ENCODE measurements around the gene MAP3K5.

Gene MAP3K5

GRCh38 chr6:136534268-136534667 is 258.0 kb downstream of the MAP3K5 start:
- no peak for DNase-seq (ENCODE audit: low spot score)
- TF ChIP-seq CTCF (IDR thresholded peaks at IDR 0.05; ENCODE audit: borderline replicate concordance, control extremely low read depth, extremely low read depth, insufficient read depth, missing control alignments): no peak
- in situ Hi-C loops (cut with MboI; ENCODE audit: low sequenced_read_pairs, unreplicated experiment): no loop called here

GRCh38 chr6:136533487-136533886 is 258.8 kb downstream of the MAP3K5 start:
- no peak for DNase-seq (ENCODE audit: low spot score)
- no peak for TF ChIP-seq CTCF (IDR thresholded peaks at IDR 0.05; ENCODE audit: borderline replicate concordance, control extremely low read depth, extremely low read depth, insufficient read depth, missing control alignments)
- in situ Hi-C loops (cut with MboI; ENCODE audit: low sequenced_read_pairs, unreplicated experiment): no loop called here

- in situ Hi-C loops (cut with MboI; ENCODE audit: low sequenced_read_pairs, unreplicated experiment): no loop called here
- TF ChIP-seq CTCF (IDR thresholded peaks at IDR 0.05; ENCODE audit: borderline replicate concordance, control extremely low read depth, extremely low read depth, insufficient read depth, missing control alignments): no peak
Observed at GRCh38 chr6:136532030-136532429, 260.2 kb downstream of the MAP3K5 start.

GRCh38 chr6:136529710-136530109 is 262.6 kb downstream of the MAP3K5 start:
- TF ChIP-seq CTCF (IDR thresholded peaks at IDR 0.05; ENCODE audit: borderline replicate concordance, control extremely low read depth, extremely low read depth, insufficient read depth, missing control alignments): no peak
- in situ Hi-C loops (cut with MboI; ENCODE audit: low sequenced_read_pairs, unreplicated experiment): no loop called here
- no peak for DNase-seq (ENCODE audit: low spot score)

More at GRCh38 chr6:136532030-136532429, 260.2 kb downstream of the MAP3K5 start:
- DNase-seq (ENCODE audit: low spot score): no peak

- no peak for DNase-seq (ENCODE audit: low spot score)
- in situ Hi-C loops (cut with MboI; ENCODE audit: low sequenced_read_pairs, unreplicated experiment): no loop called here
- no peak for TF ChIP-seq CTCF (IDR thresholded peaks at IDR 0.05; ENCODE audit: borderline replicate concordance, control extremely low read depth, extremely low read depth, insufficient read depth, missing control alignments)
Observed at GRCh38 chr6:136528477-136528876, 263.8 kb downstream of the MAP3K5 start.

- in situ Hi-C loops (cut with MboI; ENCODE audit: low sequenced_read_pairs, unreplicated experiment): no loop called here
- TF ChIP-seq CTCF (IDR thresholded peaks at IDR 0.05; ENCODE audit: borderline replicate concordance, control extremely low read depth, extremely low read depth, insufficient read depth, missing control alignments): no peak
Observed at GRCh38 chr6:136527831-136528230, 264.4 kb downstream of the MAP3K5 start.

GRCh38 chr6:136526937-136527336 is 265.3 kb downstream of the MAP3K5 start:
- in situ Hi-C loops (cut with MboI; ENCODE audit: low sequenced_read_pairs, unreplicated experiment): no loop called here
- no peak for TF ChIP-seq CTCF (IDR thresholded peaks at IDR 0.05; ENCODE audit: borderline replicate concordance, control extremely low read depth, extremely low read depth, insufficient read depth, missing control alignments)
- DNase-seq (ENCODE audit: low spot score): no peak

More at GRCh38 chr6:136527831-136528230, 264.4 kb downstream of the MAP3K5 start:
- no peak for DNase-seq (ENCODE audit: low spot score)
